GM19395 (cell line): Measurements from ENCODE around the gene TSHZ2.
"Not testable (repeated sequence)": the region's sequence is repeated elsewhere in the genome, so short reads cannot be mapped to it uniquely, and the experiment has no call there.

Experiments used
- ATAC-seq: cut with Tn5 transposase; IDR thresholded peaks from one replicate; pipeline ENCODE4 v1.9.1; 2021; ENCODE audit warnings: mild to moderate bottlenecking, moderate library complexity; ENCODE audit not compliant: unreplicated experiment

Gene TSHZ2

GRCh38 chr20:53365076-53365475 is 392.9 kb downstream of the TSHZ2 start:
- ATAC-seq: no peak

GRCh38 chr20:53365539-53366075 is 393.4 kb downstream of the TSHZ2 start:
- no peak for ATAC-seq

GRCh38 chr20:53366928-53367327 is 394.8 kb downstream of the TSHZ2 start:
- not testable (repeated sequence) for ATAC-seq

- ATAC-seq: no peak
Observed at GRCh38 chr20:53369871-53370270, 397.7 kb downstream of the TSHZ2 start.

GRCh38 chr20:53370345-53370961 is 398.3 kb downstream of the TSHZ2 start:
- no peak for ATAC-seq

- no peak for ATAC-seq
Observed at GRCh38 chr20:53371216-53371615, 399.1 kb downstream of the TSHZ2 start.

GRCh38 chr20:53376021-53376420 is 403.9 kb downstream of the TSHZ2 start:
- ATAC-seq: no peak

GRCh38 chr20:53379014-53379832 is 407.1 kb downstream of the TSHZ2 start:
- no peak for ATAC-seq

- ATAC-seq: no peak
Observed at GRCh38 chr20:53379833-53380120, 407.6 kb downstream of the TSHZ2 start.

GRCh38 chr20:53381568-53382262 is 409.6 kb downstream of the TSHZ2 start:
- no peak for ATAC-seq

- no peak for ATAC-seq
Observed at GRCh38 chr20:53382263-53382844, 410.2 kb downstream of the TSHZ2 start.

GRCh38 chr20:53383916-53384315 is 411.8 kb downstream of the TSHZ2 start:
- no peak for ATAC-seq

- no peak for ATAC-seq
Observed at GRCh38 chr20:53384392-53384791, 412.2 kb downstream of the TSHZ2 start.

GRCh38 chr20:53385941-53386767 is 414.0 kb downstream of the TSHZ2 start:
- ATAC-seq: no peak

- no peak for ATAC-seq
Observed at GRCh38 chr20:53387983-53388675, 416.0 kb downstream of the TSHZ2 start.

- ATAC-seq: no peak
Observed at GRCh38 chr20:53389516-53390300, 417.6 kb downstream of the TSHZ2 start.

GRCh38 chr20:53390770-53391169 is 418.6 kb downstream of the TSHZ2 start:
- ATAC-seq: no peak

GRCh38 chr20:53394433-53394832 is 422.3 kb downstream of the TSHZ2 start:
- ATAC-seq: no peak
